Activated CD4-positive, alpha-beta T cell treated with anti-CD3 and anti-CD28 coated beads for 4 hours (primary cell): ENCODE data around the gene DNAJC27.

ENCODE experiments used
- DNase-seq, 2 donors: peaks; one replicate each; pipeline ENCODE4 v3.0.0-alpha.2; 2020

Gene DNAJC27

DNA sequence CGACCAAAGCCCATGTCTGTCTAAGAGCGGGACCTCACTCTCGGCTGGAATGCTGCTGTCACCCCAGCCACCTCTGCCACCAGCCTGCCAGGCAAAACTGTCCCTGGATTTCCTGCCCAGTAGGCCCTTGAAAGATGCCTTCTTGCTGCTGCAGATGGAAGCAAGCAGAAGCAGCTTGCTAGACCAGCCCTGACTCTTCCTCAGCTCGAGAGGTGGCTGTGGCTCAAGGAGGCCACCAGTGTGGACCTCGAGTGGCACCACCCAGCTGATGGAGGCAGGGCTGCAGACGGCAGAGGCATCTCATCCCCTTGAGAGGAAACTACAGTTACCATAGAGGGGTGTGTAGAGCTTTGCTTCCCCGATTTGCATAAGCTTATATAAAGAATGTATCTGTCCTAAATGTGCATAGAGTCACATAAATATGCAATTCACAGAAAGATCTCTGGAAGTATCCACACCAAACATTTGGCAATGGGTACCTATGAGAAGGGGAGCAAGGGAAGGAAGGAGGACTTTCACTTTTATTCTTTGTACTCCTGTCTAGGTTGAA, 72.3 kb downstream of the DNAJC27 start:
- DNase-seq: no peak

DNA sequence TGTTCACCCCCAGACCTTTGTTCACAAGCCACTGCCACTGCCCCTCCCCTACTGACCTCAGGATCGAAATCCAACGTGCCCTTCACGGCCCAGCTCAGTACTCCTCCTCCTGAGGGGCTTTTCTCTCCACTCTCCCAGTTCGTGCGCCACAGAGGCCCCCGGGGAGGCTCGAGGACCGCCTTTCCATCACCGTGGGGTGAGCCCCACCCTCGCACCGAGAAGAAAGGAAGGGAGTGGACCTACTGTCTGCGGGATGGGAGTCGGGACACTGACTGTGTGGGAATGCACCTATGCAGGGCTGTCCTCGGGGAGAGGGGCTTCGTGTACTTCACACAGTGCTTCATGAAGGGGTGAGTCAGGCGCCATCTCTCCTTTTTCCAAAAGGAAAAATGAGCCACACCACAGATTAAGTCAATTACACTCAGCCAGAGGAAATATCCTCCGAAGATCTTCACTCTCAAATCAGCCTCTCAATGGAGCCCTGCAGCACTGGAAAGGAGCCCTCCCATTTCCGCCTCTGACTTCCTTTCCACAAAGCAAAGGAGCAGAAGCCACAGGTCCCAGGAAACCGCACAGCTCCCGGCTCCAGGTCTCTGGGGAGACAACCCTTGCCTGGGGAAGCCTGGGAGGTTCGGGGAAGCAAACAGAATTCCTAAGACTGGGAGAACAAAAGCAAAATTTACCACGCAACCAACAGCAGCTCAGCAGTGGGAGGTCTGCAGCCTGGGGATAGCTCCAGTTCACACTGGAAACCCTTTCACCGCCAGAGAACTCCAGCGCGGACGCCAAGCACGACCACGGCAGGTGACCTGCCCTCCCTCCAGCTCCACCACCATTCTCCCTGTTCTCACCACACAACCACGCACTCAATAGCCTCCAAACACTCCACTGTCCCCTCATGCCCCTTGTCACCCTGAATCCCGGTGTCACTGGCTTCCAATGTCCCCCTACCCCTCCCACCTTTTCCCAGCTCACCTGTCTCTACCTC, 73.3 kb downstream of the DNAJC27 start:
- no peak for DNase-seq

DNA sequence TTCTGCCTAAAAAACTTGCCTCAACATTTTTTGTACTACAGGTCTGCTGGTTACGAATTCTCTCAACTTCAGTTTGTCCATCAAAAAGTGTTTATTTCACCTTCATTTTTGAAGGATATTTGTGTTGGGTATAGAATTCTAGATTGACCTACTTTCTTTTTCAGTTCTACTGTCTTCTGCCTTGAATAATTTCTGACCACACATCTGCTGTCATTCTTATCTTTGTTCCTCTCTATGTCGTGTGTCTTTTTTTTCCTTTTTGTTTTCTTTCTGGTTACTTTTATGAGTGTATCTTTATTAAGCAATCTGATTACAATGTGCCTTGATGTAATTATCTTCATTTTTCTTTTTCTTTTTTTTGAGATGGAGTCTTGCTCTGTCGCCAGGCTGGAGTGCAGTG, 77.0 kb downstream of the DNAJC27 start:
- DNase-seq: no peak

DNA sequence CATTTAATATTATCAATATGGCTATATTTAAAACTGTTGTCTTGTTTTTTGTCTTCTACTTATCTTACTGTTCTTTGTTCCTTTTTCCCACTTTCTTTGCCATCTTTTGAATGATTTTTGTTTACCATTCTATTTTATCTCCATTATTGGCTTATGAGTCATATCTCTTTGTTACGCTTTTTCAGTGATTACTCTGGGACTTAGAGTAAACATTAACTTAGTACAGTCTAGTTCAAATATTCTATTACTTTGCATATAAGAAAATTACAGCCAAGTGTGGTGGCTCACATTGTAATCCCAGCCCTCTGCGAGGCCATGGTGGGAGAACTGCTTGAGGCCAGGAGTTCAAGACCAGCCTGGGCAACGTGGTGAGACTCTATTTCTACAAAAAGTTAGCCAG, 77.8 kb downstream of the DNAJC27 start:
- no peak for DNase-seq
